ENCODE results near the gene RPL29. TPM values are rescaled to one million over a fixed set of nuclear protein-coding genes. Genes with fewer than 3 reads are reported as not detected.

RPL29 gene
- total and polyA plus RNA-seq, 2 donors from 2014 or later: 785 to 1,416 TPM

DNA sequence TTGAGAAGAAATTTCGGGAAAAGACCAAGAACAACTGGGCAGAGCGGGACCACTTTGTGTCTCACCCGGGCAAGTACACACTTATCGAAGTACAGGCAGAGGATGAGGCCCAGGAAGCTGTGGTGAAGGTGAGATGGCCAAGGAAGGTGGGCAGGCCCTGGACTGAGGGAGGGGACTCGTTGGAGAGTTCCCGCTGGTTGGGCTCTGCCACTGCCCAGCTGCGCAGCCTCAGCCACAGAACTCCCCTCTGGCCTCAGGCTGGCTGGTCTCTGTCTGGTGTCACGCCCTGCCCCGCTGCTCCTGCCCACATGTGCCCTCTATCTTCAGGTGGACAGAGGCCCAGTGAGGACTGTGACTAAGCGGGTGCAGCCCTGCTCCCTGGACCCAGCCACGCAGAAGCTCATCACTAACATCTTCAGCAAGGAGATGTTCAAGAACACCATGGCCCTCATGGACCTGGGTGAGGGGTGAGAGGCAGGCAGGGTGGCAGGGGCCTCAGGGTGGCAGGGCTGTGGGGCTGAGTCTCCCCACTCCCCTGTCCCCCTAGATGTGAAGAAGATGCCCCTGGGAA, 51.2 kb downstream of the RPL29 start:
- peak in 2 of 5 donors; percentile 49 to 63 for DNase-seq
- intact Hi-C loops (cut with DNase I): no loop called here
- FAIRE-seq: no peak

More for the DNA sequence above, 51.2 kb downstream of the RPL29 start:
- Histone ChIP-seq H3K27me3 (ENCODE audit: control insufficient read depth, insufficient read depth, low read length) (no peaks in the 10 kb centered on the region), H3K9ac (ENCODE audit: low read length in 3 of 3) (no peak overlapping the region), H3K9me3 (ENCODE audit: control insufficient read depth in 2 of 3, insufficient read depth in 1 of 3, low read length in 3 of 3) (no peaks in the 10 kb centered on the region), H3K27ac (ENCODE audit: low read depth in 2 of 2, low read length in 2 of 2) (no peak overlapping the region), H3K36me3 (ENCODE audit: control insufficient read depth in 2 of 3, insufficient read depth in 3 of 3, low read length in 3 of 3) (peaks cover 0 to 9% (median 4%) of the 10 kb centered on the region in 3 donors), H3K4me3 (ENCODE audit: low read length in 3 of 3) (no peak overlapping the region), H3K4me1 (ENCODE audit: control insufficient read depth in 2 of 3, insufficient read depth in 2 of 3, low read depth in 1 of 3, low read length in 3 of 3) (peaks cover 0 to 17% (median 15%) of the 10 kb centered on the region in 3 donors)
- TF ChIP-seq, protein P1, sequence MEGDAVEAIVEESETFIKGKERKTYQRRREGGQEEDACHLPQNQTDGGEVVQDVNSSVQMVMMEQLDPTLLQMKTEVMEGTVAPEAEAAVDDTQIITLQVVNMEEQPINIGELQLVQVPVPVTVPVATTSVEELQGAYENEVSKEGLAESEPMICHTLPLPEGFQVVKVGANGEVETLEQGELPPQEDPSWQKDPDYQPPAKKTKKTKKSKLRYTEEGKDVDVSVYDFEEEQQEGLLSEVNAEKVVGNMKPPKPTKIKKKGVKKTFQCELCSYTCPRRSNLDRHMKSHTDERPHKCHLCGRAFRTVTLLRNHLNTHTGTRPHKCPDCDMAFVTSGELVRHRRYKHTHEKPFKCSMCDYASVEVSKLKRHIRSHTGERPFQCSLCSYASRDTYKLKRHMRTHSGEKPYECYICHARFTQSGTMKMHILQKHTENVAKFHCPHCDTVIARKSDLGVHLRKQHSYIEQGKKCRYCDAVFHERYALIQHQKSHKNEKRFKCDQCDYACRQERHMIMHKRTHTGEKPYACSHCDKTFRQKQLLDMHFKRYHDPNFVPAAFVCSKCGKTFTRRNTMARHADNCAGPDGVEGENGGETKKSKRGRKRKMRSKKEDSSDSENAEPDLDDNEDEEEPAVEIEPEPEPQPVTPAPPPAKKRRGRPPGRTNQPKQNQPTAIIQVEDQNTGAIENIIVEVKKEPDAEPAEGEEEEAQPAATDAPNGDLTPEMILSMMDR (IDR thresholded peaks at IDR 0.05; ENCODE audit: borderline replicate concordance, extremely low read depth, insufficient read depth): no peak

Other genes with a start within 250 kb of the RPL29 start
- gene IQCF6, start 216.7 kb downstream of the RPL29 start, total RNA-seq: not detected
- gene IQCF6, start 216.7 kb downstream of the RPL29 start, polyA plus RNA-seq (ENCODE audit: insufficient read depth, low read depth, low replicate concordance): not detected
- gene IQCF2, start 134.3 kb downstream of the RPL29 start, total RNA-seq: not detected
- not detected for gene IQCF2, start 134.3 kb downstream of the RPL29 start, polyA plus RNA-seq (ENCODE audit: insufficient read depth, low read depth, low replicate concordance)
- gene IQCF5, start 120.3 kb downstream of the RPL29 start, total RNA-seq: not detected
- not detected for gene IQCF5, start 120.3 kb downstream of the RPL29 start, polyA plus RNA-seq (ENCODE audit: insufficient read depth, low read depth, low replicate concordance)
- not detected for gene IQCF1, start 92.5 kb downstream of the RPL29 start, total RNA-seq
- not detected for gene IQCF1, start 92.5 kb downstream of the RPL29 start, polyA plus RNA-seq (ENCODE audit: insufficient read depth, low read depth, low replicate concordance)
- 18.6 TPM for gene RRP9, start 54.0 kb downstream of the RPL29 start, total RNA-seq
- 17.8 TPM for gene RRP9, start 54.0 kb downstream of the RPL29 start, polyA plus RNA-seq (ENCODE audit: insufficient read depth, low read depth, low replicate concordance)
- gene PARP3, start 53.5 kb downstream of the RPL29 start, total RNA-seq: 28.5 TPM
- 30.1 TPM for gene PARP3, start 53.5 kb downstream of the RPL29 start, polyA plus RNA-seq (ENCODE audit: insufficient read depth, low read depth, low replicate concordance)
- 0.09 TPM for gene GPR62, start 40.5 kb downstream of the RPL29 start, total RNA-seq
- 0.41 TPM for gene GPR62, start 40.5 kb downstream of the RPL29 start, polyA plus RNA-seq (ENCODE audit: insufficient read depth, low read depth, low replicate concordance)
- gene PCBP4, start 28.4 kb downstream of the RPL29 start, total RNA-seq: 31.7 TPM
- 34.0 TPM for gene PCBP4, start 28.4 kb downstream of the RPL29 start, polyA plus RNA-seq (ENCODE audit: insufficient read depth, low read depth, low replicate concordance)
- gene ABHD14B, start 21.8 kb downstream of the RPL29 start, total RNA-seq: 73.5 TPM
- 207 TPM for gene ABHD14B, start 21.8 kb downstream of the RPL29 start, polyA plus RNA-seq (ENCODE audit: insufficient read depth, low read depth, low replicate concordance)
- gene ABHD14A, start 20.8 kb downstream of the RPL29 start, total RNA-seq: 20.7 TPM
- 50.5 TPM for gene ABHD14A, start 20.8 kb downstream of the RPL29 start, polyA plus RNA-seq (ENCODE audit: insufficient read depth, low read depth, low replicate concordance)
- 68.1 TPM for gene ACY1, start 12.4 kb downstream of the RPL29 start, total RNA-seq
- gene ACY1, start 12.4 kb downstream of the RPL29 start, polyA plus RNA-seq (ENCODE audit: insufficient read depth, low read depth, low replicate concordance): 856 TPM
- gene DUSP7, start 60.7 kb upstream of the RPL29 start, total RNA-seq: 19.8 TPM
- 10.1 TPM for gene DUSP7, start 60.7 kb upstream of the RPL29 start, polyA plus RNA-seq (ENCODE audit: insufficient read depth, low read depth, low replicate concordance)
- 2.2 TPM for gene POC1A, start 158.5 kb upstream of the RPL29 start, total RNA-seq
- 2.5 TPM for gene POC1A, start 158.5 kb upstream of the RPL29 start, polyA plus RNA-seq (ENCODE audit: insufficient read depth, low read depth, low replicate concordance)
- 42.8 TPM for gene ALAS1, start 202.3 kb upstream of the RPL29 start, total RNA-seq
- gene ALAS1, start 202.3 kb upstream of the RPL29 start, polyA plus RNA-seq (ENCODE audit: insufficient read depth, low read depth, low replicate concordance): 77.2 TPM
- 0.94 TPM for gene TLR9, start 229.8 kb upstream of the RPL29 start, total RNA-seq
- not detected for gene TLR9, start 229.8 kb upstream of the RPL29 start, polyA plus RNA-seq (ENCODE audit: insufficient read depth, low read depth, low replicate concordance)
- 59.9 TPM for gene TWF2, start 243.3 kb upstream of the RPL29 start, total RNA-seq
- gene TWF2, start 243.3 kb upstream of the RPL29 start, polyA plus RNA-seq (ENCODE audit: insufficient read depth, low read depth, low replicate concordance): 44.0 TPM
- 32.5 TPM for gene PPM1M, start 249.9 kb upstream of the RPL29 start, total RNA-seq
- gene PPM1M, start 249.9 kb upstream of the RPL29 start, polyA plus RNA-seq (ENCODE audit: insufficient read depth, low read depth, low replicate concordance): 23.2 TPM